SIG-M5 treated with dmso at 0.1 percent for 504 hours (cell line): Measurements from ENCODE around the gene AP2A2.
A peak's percentile ranks its signal among the peaks of the same experiment; 100 is the strongest.

Experiments
- DNase-seq: peaks from one replicate; lab custom pipeline; 2025; ENCODE audit not compliant: unreplicated experiment; lab: John Stamatoyannopoulos, UW

The AP2A2 gene

GRCh38 chr11:924406-925157, 1.1 kb upstream of the AP2A2 start:
- DNase-seq: no peak

- no peak for DNase-seq
Measured at GRCh38 chr11:925158-925495, 543 bp upstream of the AP2A2 start.

- no peak for DNase-seq
Measured at GRCh38 chr11:926341-926916, 759 bp downstream of the AP2A2 start.

- no peak for DNase-seq
Measured at GRCh38 chr11:927871-928270, 2.2 kb downstream of the AP2A2 start.

GRCh38 chr11:928786-929185, 3.1 kb downstream of the AP2A2 start:
- no peak for DNase-seq

- no peak for DNase-seq
Measured at GRCh38 chr11:929405-929804, 3.7 kb downstream of the AP2A2 start.

- no peak for DNase-seq
Measured at GRCh38 chr11:931385-931784, 5.7 kb downstream of the AP2A2 start.

- no peak for DNase-seq
Measured at GRCh38 chr11:932435-932834, 6.8 kb downstream of the AP2A2 start.

- DNase-seq: no peak
Measured at GRCh38 chr11:933142-933851, 7.6 kb downstream of the AP2A2 start.

GRCh38 chr11:933936-934335, 8.3 kb downstream of the AP2A2 start:
- DNase-seq: no peak

- no peak for DNase-seq
Measured at GRCh38 chr11:934527-934926, 8.9 kb downstream of the AP2A2 start.

- no peak for DNase-seq
Measured at GRCh38 chr11:936199-936598, 10.5 kb downstream of the AP2A2 start.

GRCh38 chr11:937841-938261, 12.2 kb downstream of the AP2A2 start:
- no peak for DNase-seq

GRCh38 chr11:940496-941135, 14.9 kb downstream of the AP2A2 start:
- no peak for DNase-seq

GRCh38 chr11:942823-943222, 17.2 kb downstream of the AP2A2 start:
- DNase-seq: peak; percentile 33

GRCh38 chr11:944711-945470, 19.2 kb downstream of the AP2A2 start:
- DNase-seq: no peak

- DNase-seq: peak; percentile 52
Measured at GRCh38 chr11:945986-946385, 20.3 kb downstream of the AP2A2 start.

- no peak for DNase-seq
Measured at GRCh38 chr11:947744-948143, 22.1 kb downstream of the AP2A2 start.

GRCh38 chr11:951507-951906, 25.8 kb downstream of the AP2A2 start:
- DNase-seq: no peak

- DNase-seq: no peak
Measured at GRCh38 chr11:952406-953385, 27.0 kb downstream of the AP2A2 start.
